A673 (cell line): ENCODE results near the gene CLEC16A.

Experiments
- EZH2 ChIP-seq: fragments of 200-600 bp; sonication (generic); IDR thresholded peaks from 2 replicates; pipeline ENCODE4 v1.6.1; 2017; ENCODE audit warnings: borderline replicate concordance, low read depth, mild to moderate bottlenecking, mixed read lengths, antibody characterized with exemption, low read length; ENCODE audit not compliant: poor library complexity, severe bottlenecking
- TF ChIP-seq, protein P1 (sequence below): fragments of 300-800, 200-600 bp; sonication (generic); conservative IDR thresholded peaks from 2 replicates; pipeline ENCODE4 v1.5.1; 2017; ENCODE audit warnings: low read depth, mild to moderate bottlenecking, antibody characterized with exemption, low read length, moderate library complexity, mixed read lengths

DNA sequence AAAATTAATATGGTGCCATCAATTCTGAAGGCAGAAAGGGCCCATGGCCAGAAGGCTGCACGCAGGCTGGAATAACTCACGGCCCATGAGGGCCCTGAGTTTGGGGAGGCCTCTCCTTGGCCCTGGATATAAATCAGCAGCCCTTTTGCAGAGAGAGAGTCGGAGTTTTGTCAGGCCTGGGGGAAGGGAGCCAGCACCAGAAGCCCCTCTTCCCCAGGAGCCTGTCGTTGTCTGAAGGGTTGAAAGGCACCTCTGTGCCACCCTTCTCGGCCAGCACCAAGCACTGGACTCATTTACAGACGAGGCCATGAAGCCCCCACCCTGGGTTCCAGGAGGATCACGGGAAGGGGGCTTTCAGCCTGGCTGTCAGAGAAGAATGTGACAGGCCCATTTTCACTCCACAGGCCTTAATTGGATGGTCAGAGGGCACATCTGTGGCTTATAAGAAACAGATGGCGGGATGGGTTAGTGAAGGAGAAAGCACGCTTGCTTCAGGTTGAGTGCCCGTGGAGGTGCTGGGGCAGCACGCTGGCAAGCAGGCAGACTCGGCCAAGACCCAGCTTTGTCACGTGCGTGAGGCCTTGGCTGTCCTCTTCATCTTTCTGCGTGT is 140.6 kb downstream of the CLEC16A start:
- TF ChIP-seq, protein P1, sequence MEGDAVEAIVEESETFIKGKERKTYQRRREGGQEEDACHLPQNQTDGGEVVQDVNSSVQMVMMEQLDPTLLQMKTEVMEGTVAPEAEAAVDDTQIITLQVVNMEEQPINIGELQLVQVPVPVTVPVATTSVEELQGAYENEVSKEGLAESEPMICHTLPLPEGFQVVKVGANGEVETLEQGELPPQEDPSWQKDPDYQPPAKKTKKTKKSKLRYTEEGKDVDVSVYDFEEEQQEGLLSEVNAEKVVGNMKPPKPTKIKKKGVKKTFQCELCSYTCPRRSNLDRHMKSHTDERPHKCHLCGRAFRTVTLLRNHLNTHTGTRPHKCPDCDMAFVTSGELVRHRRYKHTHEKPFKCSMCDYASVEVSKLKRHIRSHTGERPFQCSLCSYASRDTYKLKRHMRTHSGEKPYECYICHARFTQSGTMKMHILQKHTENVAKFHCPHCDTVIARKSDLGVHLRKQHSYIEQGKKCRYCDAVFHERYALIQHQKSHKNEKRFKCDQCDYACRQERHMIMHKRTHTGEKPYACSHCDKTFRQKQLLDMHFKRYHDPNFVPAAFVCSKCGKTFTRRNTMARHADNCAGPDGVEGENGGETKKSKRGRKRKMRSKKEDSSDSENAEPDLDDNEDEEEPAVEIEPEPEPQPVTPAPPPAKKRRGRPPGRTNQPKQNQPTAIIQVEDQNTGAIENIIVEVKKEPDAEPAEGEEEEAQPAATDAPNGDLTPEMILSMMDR, result no peak
- no peak for TF ChIP-seq EZH2
